ENCODE data around the gene PSMA1.

DNA sequence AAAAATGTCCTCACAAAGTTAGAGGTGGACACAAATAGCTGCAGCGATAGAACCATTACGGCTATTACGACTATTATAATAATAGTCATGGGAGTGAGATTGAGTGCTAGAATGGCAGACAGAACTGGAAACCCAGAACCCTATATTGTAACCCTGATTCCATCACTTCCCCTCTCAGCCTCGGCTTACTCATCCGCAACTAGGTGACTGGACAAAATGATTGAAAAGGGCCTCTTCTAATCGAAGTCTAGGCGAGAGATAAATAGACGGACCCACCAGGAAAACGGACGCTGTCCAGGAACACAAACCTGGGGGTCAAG, 629 bp downstream of the PSMA1 start:
- TF ChIP-seq EZH2 (optimal IDR thresholded peaks at IDR 0.05; ENCODE audit: low read depth, low read length) = no peak
- TF ChIP-seq, protein P1, sequence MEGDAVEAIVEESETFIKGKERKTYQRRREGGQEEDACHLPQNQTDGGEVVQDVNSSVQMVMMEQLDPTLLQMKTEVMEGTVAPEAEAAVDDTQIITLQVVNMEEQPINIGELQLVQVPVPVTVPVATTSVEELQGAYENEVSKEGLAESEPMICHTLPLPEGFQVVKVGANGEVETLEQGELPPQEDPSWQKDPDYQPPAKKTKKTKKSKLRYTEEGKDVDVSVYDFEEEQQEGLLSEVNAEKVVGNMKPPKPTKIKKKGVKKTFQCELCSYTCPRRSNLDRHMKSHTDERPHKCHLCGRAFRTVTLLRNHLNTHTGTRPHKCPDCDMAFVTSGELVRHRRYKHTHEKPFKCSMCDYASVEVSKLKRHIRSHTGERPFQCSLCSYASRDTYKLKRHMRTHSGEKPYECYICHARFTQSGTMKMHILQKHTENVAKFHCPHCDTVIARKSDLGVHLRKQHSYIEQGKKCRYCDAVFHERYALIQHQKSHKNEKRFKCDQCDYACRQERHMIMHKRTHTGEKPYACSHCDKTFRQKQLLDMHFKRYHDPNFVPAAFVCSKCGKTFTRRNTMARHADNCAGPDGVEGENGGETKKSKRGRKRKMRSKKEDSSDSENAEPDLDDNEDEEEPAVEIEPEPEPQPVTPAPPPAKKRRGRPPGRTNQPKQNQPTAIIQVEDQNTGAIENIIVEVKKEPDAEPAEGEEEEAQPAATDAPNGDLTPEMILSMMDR (IDR thresholded peaks at IDR 0.05; ENCODE audit: low read length) = no peak
